ENCODE results near the gene NACA.
A peak's percentile ranks its signal among the peaks of the same experiment; 100 is the strongest.
"Not testable (repeated sequence)": the region's sequence is repeated elsewhere in the genome, so short reads cannot be mapped to it uniquely, and the experiment has no call there.

The NACA gene

DNA sequence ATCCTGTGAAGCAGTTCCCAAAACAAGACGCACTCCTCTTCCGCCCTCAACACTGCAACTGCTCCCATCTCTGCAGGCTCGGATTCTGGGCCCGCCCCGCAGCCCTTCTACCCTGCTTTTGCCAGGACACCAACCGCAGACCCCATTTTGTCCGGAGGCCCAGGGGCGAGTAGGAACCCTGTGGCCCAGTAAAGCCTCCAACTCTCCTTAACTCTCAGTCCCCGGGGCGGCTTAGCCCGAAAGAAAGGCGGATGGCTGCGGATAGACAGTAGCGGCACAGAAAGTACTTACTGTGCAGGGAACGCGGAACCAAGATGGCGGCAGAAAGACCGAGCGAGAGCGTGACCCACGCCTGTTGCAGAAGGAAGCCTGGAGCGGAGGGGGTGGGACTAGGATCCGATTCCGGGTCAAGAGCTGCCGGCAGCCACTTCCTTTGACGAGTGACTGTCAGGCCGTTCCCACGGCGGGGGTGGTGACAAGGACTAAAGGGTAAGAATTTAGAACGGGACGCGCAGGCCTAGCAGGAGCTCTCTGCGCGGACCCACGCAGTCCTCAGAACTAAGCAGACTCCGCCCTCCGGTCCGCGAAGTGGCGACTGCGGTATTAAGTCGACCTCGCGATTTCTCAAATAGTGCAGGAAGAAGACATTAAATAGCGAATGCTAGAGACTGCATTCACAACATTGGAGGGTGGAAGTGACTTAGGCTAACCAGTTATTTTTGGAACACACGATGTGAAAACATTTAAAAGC, at the start of gene NACA:
Gene NACA (minus strand): TSS at position 328 of the 751 bp plus-strand sequence. CDS start 778 bp downstream, outside the sequence.
- DNase-seq, result peak; percentile 94

DNA sequence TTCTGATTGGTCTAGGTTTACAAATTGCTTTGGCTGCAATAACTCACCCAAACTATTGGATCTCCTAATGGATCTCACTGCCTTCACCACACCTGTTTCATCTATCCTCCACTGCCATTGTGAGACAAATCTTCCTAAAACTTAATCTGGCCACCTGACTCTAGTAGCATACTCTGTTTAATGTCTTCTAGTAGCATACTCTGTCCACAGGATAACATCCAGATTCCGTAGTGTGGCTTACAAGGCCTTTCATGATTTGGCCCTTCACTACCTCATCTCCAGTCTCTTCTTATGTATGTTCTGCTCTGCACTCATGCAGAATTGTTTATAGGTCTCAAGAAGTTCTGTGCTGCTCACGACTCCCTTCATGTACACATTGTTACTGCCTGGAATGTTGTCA, 48.0 kb upstream of the NACA start:
- no peak for DNase-seq

DNA sequence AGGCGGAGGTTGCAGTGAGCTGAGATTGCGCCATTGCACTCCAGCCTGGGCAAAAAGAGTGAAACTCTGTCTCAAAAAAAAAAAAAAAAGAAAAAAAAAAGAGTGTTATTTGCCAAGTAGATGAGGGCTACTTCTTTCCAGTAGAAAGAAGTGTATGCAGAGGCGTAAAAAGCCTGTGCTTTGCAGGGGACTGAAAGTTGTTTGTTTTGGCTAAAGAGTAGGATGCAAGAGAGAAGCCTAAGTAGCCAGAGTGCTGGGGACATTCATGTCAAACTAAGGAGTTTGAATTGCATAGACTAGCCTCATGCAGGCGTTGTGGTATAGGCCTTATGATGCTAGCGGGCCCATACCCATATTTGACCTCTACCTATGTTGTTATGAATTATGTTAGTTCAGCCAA, 47.5 kb upstream of the NACA start:
- DNase-seq, result no peak

DNA sequence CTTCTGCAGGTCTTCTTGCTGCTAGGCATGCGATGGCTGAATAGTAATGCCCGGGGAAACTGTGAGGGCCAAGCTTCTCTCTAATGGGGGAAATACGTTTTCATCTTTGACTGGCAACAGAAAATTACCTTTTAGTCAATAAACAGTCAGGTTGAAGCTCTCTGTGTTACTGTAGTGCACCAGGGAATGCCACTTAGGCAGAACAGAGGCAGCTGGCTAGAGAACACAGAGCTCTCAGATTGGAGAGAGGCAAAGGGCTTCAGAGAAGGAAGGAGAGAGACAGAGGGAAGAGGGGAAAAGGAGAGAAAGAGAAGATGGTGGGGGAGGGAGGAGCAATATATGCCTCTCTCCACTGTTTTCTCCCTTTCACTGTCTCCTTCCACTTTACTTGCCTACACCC, 44.8 kb upstream of the NACA start:
- DNase-seq, result no peak

DNA sequence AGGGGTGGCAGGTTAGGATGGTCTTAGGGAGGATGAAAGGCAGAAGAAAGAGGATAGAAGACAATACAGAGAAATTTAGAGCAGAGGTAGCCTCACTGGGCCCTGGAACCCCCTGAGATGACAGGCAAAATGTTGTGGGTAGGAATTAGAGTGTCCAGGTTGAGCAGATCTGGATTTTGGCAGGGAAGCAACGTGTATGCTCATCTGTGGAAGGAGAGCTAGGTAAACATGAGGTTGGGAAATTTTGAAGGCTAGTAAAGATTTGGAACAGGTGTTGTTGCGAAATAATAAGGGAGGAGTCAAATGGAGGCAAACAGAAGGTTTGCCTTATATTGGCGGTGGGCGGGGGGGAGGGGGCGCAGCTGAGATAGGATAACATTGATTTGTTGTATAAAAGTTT, 43.3 kb upstream of the NACA start:
- DNase-seq, result no peak

DNA sequence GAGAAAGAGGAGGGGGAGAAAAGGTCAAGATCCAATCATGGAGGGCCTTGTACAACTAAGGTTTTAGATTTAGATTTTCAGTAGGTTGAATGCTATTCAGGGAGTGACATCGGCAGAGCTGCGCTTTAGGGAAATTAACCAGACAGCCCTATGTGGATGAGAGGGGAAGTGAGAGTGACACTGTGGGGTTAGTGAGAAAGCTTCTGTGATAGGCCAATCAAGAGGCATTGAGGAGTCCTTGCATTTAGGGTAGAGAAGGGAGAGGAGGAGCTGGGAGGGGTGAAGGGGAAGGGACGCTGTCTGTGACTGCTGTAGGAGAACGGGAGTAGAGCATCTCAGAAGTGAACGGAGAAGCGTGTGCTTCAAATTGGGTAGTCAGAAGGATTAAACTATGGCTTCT, 41.4 kb upstream of the NACA start:
- no peak for DNase-seq

DNA sequence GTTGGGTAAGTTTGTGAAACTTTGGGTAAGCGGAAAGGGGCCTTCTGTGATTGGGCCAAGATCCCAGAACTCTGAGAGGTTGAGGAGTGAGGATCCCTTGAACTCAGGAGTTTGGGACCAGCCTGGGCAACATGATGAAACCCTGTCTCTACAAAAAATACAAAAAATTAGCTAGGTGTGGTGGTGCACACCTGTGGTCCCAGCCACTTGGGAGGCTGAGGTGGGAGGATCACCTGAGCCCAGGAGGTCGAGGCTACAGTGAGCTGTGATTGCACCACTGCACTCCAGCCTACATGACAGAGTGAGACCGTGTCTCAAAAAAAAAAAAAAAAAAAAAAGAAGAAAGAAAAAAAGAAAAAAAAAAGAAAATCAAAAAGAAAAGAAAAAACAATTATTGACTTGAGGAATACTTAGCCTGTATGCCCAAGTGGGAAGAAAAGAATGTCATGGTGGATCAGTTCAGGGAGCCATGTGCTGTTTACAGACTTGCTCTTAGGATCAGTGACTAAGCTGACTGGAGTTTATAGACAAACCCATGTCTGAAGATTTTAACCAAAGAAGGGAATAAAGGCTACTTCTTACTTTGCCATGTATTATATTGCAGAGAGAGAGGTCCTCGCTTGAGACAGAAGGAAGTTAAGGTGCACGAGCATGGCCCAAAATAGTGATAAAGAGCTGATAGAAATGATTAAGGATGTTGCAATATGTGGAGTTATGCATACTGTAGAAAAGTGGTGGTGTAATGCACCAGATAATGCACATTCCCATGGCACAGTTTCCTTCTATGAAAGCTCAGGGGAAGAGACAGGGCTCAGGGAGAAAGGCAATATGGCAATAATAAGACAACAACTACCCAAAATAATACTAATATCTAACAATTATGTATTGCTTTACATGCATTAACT, 38.9 kb upstream of the NACA start:
- DNase-seq, result no peak

DNA sequence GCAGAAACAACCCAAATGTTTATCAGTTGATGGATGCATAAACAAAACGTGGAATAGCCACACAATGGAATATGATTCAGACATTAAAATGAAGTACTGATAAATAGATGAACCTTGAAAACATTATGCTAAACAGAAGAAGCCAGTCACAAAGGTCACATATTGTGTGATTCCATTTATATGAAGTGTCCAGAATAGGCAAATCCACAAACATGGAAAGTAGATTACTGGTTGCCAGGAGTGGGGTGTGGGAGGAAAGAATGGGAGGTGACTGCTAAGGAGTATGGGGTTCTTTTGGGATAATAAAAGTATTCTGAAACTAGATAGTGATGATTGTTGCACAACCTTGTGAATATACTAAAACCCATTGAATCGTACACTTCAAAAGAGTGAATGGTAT, 36.7 kb upstream of the NACA start:
- no peak for DNase-seq

DNA sequence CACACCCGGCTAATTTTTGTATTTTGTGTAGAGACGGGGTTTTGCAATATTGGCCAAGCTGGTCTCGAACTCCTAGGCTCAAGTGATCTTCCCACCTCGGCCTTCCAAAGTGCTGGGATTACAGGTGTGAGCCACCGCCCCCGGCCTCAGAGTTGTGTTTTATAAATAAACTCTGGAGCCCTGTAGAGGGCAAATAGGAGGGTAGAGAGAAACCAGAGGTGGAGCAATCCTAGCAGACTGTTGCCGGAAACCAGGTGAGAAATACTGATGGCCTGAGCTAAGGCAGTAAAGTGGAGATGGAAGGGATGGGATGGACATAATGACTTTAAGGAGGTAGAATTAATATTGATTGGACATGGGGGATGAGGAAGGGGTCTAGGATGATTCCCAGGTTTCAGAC, 35.4 kb upstream of the NACA start:
- DNase-seq, result no peak

DNA sequence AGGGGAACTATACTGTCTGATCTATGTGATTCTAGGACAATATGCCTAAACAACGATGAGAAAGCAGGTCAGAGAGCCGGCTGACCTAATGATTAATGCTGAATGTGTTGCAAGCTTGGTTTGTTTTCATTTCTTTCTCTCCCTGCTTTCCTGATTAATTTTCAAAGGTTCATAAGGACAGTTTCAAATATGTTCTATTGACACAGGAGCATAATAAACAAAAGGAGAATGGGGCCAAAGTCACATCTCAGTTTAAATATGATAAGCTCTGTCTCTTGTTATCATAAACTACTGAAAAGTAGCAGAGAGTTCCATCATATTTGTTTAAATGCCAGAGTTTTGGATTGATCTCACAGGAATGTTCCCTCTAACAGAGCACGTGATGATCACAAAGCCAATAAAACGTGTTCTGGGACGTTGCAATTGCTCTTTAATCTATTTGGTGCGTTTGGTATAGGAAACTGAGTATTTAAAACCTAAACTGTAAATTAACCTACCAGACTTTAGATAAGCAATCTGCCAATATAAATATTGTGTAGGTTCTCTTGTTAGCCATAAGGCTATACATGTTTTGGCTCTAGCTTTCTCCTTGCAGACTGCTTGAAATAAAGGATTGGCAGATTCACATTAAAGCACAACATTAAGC, 34.3 kb upstream of the NACA start:
- no peak for DNase-seq

DNA sequence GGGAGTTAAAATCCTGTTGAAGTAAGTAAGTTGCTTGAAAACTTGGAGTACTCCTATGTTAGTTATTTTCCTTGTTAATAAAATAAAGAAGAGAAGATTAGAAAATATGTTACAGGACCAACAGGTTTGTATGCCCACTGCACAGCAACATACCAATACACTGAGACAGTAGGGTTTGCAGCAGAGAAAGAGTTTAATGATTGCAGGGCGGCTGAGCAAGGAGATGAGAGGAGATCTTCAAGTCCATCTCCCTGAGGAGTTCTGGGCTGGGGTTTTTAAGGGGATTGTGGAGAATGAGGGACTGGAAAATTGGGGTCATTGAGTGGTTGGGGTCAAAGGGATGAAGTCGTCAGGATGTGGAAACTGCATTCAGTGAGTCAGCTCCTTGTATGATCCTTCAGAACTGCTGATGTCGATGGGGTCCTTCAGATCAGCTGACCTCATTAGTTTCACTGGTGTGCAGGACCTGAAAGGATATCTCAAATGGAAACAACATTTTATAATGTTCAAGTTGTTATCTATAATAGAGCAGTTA, 33.7 kb upstream of the NACA start:
- no peak for DNase-seq

DNA sequence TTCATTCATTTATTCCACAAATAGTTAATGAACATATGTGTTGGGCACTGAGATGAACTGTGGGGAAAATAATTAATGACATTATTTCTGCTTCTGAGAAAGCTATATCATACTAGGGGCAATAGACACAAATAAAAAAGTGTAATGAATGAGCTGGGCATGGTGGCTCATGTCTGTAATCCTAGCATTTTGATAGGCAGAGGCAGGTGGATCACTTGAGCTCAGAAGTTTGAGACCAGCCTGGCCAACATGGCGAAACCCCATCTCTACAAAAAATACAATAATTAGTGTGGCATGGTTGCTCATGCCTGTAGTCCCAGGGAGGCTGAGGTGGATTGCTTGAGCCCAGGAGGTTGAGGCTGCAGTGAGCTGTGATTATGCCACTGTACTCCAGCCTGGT, 32.9 kb upstream of the NACA start:
- not testable (repeated sequence) for DNase-seq

DNA sequence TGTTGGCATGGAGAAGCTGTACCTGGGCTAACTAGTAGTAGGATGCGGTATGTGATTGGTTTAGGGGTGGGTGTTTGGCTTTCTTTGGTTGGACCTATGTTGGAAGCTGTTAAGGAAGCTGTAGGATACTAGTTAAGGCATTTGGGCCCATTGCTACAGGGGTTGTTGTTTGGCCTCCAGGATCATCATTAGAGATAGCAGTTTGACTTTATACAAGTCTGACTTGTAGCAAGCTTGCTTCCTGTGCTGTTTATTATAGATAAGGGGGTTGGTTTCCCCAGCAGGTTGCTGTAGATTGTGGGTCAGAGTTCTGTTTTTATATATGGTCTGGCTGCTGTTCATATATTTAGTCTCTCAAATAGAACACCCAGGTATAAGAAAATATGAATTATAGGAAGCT, 28.5 kb upstream of the NACA start:
- no peak for DNase-seq

DNA sequence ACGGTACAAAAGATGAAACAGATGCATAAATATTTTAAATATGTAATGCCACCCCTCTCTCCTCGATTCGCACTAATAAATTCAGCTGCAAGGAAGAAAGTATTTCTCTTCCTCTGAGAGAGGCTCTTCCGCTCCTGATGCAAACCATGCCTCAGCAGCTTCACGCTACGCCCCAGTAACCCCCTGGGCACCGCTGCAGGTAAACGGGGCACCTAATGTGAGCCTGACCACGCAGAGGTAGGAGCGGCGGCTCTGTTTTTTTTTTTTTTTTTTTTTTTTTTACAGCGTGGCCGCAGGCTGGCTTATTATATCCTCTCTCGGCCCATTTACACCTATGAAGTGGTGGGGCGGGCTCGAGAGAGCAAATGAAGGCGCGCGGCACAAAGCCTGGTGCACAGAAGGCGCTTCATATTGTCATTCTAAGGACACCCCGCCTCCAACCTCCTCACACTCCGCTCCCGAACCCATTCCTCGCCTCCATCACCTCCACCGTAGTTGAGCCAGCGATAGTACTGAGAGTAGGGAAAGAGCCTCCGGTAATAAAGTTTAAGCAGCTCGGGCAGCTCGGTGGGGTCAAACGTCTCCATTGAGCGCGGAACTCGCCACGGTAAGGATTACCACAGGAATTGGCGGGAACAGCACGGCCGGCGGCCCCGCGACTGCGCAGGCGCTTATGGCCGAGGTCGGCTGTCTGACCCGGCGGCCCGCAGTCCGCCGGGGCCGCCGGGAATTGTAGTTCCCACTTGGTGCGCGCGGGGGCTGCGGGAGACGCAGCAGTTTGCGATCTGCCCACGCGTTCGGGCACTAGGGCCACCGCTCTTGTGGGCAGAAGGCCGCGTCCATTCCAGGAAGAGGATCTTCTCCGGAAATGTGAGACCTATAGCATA, 26.9 kb upstream of the NACA start, which contains the start of gene PRIM1:
Gene PRIM1 (minus strand): TSS at position 612 of the 887 bp plus-strand sequence. CDS start 25 bp downstream, at position 587.
- peak; percentile 41 for DNase-seq

DNA sequence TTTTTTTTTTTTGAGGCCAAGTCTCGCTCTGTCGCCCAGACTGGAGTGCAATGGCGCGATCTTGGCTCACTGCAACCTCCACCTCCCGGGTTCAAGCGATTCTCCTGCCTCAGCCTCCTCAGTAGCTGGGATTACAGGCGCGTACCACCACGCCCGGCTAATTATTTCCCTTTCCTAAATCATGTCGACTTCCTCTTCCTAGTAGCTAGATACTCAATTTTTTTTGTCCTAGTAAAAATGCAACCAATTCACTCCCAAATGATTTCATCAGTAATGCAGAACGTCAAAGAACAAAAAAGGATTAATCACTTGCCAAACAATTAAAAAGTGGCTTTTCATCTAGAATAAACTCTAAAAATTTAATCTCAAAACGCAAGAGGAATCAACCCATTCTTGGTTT, 25.5 kb upstream of the NACA start:
- not testable (repeated sequence) for DNase-seq

DNA sequence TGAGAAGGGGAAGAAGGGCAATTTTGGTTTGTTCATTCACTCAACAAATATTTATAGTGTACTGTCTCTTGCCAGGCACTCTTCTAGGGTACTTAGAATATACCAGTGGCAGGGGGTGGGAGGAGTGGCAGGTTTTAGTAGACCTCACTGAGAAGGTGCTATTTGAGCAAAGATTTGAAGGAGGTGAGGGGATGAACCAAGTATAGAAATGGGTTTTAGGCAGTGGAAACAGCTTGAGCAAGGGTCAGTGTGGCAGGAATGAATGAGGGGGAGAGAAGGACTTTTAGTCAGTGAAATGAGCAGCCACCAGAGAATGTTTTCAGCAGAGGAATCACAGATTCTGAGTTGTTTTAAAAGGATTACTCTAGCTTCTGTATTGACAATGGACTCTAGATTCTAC, 24.8 kb upstream of the NACA start:
- DNase-seq, result no peak

DNA sequence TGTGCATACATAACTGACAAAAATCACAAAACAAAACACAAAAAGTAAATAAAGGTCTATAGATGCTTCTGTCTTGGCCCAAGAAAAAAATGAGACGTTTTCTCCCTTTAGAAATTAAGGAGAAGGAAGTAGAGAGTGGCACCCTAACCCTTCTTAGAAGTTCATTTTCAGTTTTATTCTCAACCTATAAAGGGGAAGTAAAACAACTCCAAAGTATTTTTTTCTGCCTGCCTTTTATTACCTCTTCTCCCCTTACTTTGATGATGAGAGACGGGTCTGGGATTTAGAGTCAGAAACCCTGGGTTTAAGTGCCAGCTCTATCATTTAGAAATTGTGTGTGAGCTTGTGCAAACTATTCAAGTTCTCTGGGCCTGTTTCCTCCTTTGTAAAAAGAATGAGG, 24.3 kb upstream of the NACA start:
- DNase-seq, result no peak

DNA sequence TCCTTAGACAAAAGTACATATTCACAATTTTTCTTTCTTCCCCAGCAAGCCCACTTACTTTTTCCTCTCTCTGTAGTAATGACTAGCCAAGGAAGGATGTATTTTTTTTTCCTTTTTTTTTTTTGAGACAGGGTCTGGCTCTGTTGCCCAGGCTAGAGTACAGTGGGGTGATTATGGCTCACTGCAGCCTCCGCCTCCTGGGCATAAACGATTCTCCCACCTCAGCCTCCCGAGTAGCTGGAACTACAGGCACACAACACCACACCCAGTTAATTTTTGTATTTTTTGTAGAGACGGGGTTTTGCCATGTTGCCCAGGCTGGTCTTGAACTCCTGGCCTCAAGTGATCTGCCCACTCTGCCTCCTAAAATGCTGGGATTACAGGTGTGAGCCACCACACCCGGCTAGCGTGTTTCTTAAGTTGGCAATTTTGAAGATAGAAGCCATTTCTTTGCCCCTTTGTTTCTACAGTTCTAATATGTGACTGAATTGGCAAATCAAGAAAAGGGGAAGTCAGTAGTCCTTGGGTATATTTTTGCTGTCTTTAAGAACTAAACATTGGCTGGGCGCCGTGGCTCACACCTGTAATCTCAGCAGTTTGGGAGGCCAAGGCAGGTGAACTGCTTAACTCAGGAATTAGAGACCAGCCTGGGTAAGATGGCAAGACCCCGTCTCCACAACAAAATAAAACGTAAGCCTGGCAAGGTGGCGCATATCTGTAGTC, 3.2 kb upstream of the NACA start:
- no peak for DNase-seq

DNA sequence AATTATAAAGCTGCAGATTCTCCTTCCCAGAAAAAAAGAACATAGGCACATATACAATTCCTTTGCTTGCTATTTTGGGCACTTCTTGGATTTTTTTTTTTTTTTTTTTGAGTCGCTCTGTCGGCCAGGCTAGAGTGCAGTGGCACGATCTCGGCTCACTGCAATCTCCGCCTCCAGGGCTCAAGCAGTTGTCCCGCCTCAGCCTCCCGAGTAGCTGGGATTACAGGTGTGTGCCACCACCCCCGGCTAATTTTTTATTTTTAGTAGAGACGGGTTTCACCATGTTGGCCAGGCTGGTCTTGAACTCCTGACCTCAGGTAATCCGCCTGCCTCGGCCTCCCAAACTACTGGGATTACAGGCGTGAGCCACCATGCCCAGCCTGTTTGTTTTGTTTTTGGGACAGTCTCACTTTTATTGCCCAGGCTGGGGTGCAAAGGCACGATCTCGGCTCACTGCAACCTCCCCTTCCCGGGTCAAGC, 1.1 kb upstream of the NACA start:
- DNase-seq, result not testable (repeated sequence)

DNA sequence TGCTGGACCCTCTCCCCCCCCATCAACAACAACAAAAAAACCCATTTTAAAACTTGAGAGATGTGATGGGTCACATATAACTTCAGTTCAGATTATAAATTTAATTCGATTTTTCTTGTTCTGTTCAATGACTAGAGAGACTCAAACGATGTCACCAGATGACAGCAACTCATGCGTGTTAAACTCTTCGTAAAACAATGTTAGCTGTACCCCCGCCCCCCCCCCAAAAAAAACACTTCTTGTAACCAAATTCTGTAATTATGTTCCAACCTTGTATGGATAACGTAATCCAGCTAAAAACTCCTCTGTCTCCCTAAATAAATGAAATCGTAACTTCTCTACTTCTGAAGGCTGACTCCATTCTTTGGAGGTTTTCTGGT, 614 bp upstream of the NACA start:
- DNase-seq, result no peak

DNA sequence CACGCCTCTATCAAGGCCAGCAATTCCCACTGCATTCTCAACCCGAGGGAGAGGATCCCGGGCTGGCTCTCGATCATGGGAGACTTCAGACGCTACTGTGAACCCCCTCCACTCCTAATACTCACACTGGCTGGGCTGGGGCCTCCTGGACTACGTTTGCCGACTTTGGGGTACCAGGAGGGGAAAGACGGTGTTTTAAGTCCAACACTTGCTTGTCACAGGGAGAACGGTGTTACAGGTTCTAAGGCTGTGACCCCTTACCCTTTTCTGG, 463 bp downstream of the NACA start:
- DNase-seq, result no peak

Data from amniotic stem cell (primary cell).